Activated CD8-positive, alpha-beta T cell treated with anti-CD3 and anti-CD28 coated beads, Interleukin-2, amount 10 ng/mL, durations not matched to agents 7 days and 5 days (primary cell): Measurements from ENCODE around the gene SHROOM1. TPM values are rescaled to one million over a fixed set of nuclear protein-coding genes. Genes with fewer than 3 reads are reported as not detected.

Source experiments
- ATAC-seq: fragments of 150-1000 bp; cut with Tn5 transposase; one replicate; pipeline ENCODE4 v1.10.0; 2021; ENCODE audit warnings: moderate library complexity
- CTCF ChIA-PET: fragments of 350-600 bp; sonication (Branson Sonifier 250); formaldehyde crosslinking; loops from one replicate; lab custom pipeline; 2021; ENCODE audit warnings: antibody characterized with exemption; lab: Charles Lee
- POLR2A ChIA-PET: fragments of 350-600 bp; sonication (Branson Sonifier 250); formaldehyde crosslinking; loops from one replicate; lab custom pipeline; 2021; ENCODE audit warnings: antibody characterized with exemption; lab: Charles Lee
- DNase-seq: peaks from one replicate; pipeline ENCODE4 v3.0.0-alpha.2; 2020
- H3K27ac Mint-ChIP-seq: one replicate; pipeline ENCODE4 v1.8.0; 2021; ENCODE audit warnings: mild to moderate bottlenecking, mixed read lengths
- H3K27me3 Mint-ChIP-seq: one replicate; pipeline ENCODE4 v1.8.0; 2021; ENCODE audit warnings: low read depth, mixed read lengths
- H3K36me3 Mint-ChIP-seq: one replicate; pipeline ENCODE4 v1.8.0; 2021; ENCODE audit warnings: low read depth, mixed read lengths
- H3K4me1 Mint-ChIP-seq: one replicate; pipeline ENCODE4 v1.8.0; 2021; ENCODE audit warnings: low read depth, mixed read lengths
- H3K4me3 Mint-ChIP-seq: one replicate; pipeline ENCODE4 v1.8.0; 2021; ENCODE audit warnings: mild to moderate bottlenecking, mixed read lengths
- H3K9me3 Mint-ChIP-seq: one replicate; pipeline ENCODE4 v1.8.0; 2022; ENCODE audit warnings: mixed read lengths; ENCODE audit not compliant: insufficient read depth
- total RNA-seq, 2 experiments: library from RNA; stranded (reverse); gene quantifications; one replicate each; pipeline ENCODE4 v1.2.3, GENCODE V29; 2021

The SHROOM1 gene
- total RNA-seq, 2 experiments from 2014 or later, result 2.9 to 3.3 TPM

DNA sequence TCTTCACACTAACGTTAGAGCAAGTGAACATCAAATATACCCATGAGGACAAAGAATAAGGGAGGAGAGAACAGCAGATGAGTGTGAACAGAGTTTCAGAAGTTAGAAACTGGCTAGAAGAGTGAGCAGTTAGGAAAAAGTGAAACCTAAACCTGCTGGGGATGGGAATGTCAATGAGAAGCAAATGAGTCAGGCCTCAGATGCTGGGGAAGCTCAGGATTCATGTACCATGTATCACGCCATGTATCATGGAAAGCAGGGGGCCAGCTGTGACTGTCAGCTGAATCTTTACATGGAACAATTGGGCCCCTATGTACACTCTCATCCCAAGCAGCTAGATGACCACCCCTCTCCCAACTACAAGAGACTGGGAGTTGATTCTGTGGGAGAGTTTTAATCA is 19.6 kb upstream of the SHROOM1 start:
- peaks cover 5% of the 10 kb centered on the region for H3K4me1 Mint-ChIP-seq
- H3K36me3 Mint-ChIP-seq, result no peaks in the 10 kb centered on the region
- ATAC-seq, result no peak
- no peak overlapping the region for H3K4me3 Mint-ChIP-seq
- POLR2A ChIA-PET, result no interaction called here
- no peaks in the 10 kb centered on the region for H3K9me3 Mint-ChIP-seq
- CTCF ChIA-PET, result interaction anchor here (0.7 to 2.6 kb wide), 4 partner anchors 14 to 58 kb away, joined by 3 to 8 read pairs (median 3); no protein-coding TSS in a partner anchor
- H3K27ac Mint-ChIP-seq, result no peak overlapping the region
- no peak for DNase-seq
- H3K27me3 Mint-ChIP-seq, result peaks cover 5% of the 10 kb centered on the region

DNA sequence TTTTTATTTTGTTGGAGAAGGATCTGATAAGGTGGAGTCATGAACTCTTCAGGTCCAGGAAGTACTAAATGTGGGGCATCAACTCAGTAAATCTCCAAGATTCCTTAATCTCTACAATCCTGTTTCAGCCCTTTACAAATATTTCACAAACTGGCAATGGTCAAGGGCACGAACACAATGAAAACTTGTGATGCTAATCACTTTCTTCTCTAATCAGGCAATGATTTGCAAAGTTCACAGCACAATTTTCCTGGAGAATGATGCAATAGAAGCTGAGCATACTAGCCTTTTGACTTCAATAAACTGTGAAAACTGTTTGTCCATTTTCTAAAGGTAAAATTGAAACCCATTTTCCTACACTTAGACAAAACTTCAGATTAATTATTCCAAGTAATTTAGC is 18.9 kb upstream of the SHROOM1 start:
- Mint-ChIP-seq H3K4me3 (no peak overlapping the region), H3K9me3 (no peaks in the 10 kb centered on the region), H3K27ac (no peak overlapping the region), H3K4me1 (peaks cover 5% of the 10 kb centered on the region), H3K36me3 (no peaks in the 10 kb centered on the region), H3K27me3 (peaks cover 5% of the 10 kb centered on the region)
- no peak for ATAC-seq
- ChIA-PET CTCF (interaction anchor here (1.2 to 2.6 kb wide), 4 partner anchors 15 to 463 kb away, joined by 3 to 8 read pairs (median 3); no protein-coding TSS in a partner anchor), POLR2A (interaction anchor here (1.2 kb wide), 1 partner anchor 12 kb away, joined by 3 read pairs; no protein-coding TSS in a partner anchor)
- no peak for DNase-seq

GRCh38 chr5:132848270-132848669 is 17.8 kb upstream of the SHROOM1 start:
- Mint-ChIP-seq H3K36me3 (no peaks in the 10 kb centered on the region), H3K27me3 (peaks cover 5% of the 10 kb centered on the region), H3K4me3 (no peak overlapping the region), H3K27ac (no peak overlapping the region), H3K9me3 (no peaks in the 10 kb centered on the region), H3K4me1 (no peaks in the 10 kb centered on the region)
- ChIA-PET CTCF (interaction anchor here (1.2 to 2.6 kb wide), 3 partner anchors 29 to 462 kb away, joined by 3 to 8 read pairs (median 3); no protein-coding TSS in a partner anchor), POLR2A (interaction anchor here (1.2 kb wide), 1 partner anchor 13 kb away, joined by 3 read pairs; no protein-coding TSS in a partner anchor)
- no peak for DNase-seq
- no peak for ATAC-seq

GRCh38 chr5:132841305-132841704 is 10.9 kb upstream of the SHROOM1 start:
- no peaks in the 10 kb centered on the region for H3K36me3 Mint-ChIP-seq
- DNase-seq (no peak), ATAC-seq (no peak)
- no peaks in the 10 kb centered on the region for H3K27me3 Mint-ChIP-seq
- H3K4me3 Mint-ChIP-seq, result no peak overlapping the region
- H3K4me1 Mint-ChIP-seq, result peaks cover 12% of the 10 kb centered on the region
- no peak overlapping the region for H3K27ac Mint-ChIP-seq
- ChIA-PET POLR2A (no interaction called here), CTCF (interaction anchor here (0.6 to 1.4 kb wide), 2 partner anchors 84 to 336 kb away, joined by 3 read pairs; no protein-coding TSS in a partner anchor)
- H3K9me3 Mint-ChIP-seq, result no peaks in the 10 kb centered on the region

- H3K27ac Mint-ChIP-seq, result no peak overlapping the region
- peaks cover 12% of the 10 kb centered on the region for H3K4me1 Mint-ChIP-seq
- ChIA-PET POLR2A (no interaction called here), CTCF (interaction anchor here (0.6 to 1.4 kb wide), 2 partner anchors 84 to 335 kb away, joined by 3 read pairs; no protein-coding TSS in a partner anchor)
- DNase-seq, result no peak
- H3K36me3 Mint-ChIP-seq, result no peaks in the 10 kb centered on the region
- H3K4me3 Mint-ChIP-seq, result no peak overlapping the region
- no peak for ATAC-seq
- no peaks in the 10 kb centered on the region for H3K27me3 Mint-ChIP-seq
- no peaks in the 10 kb centered on the region for H3K9me3 Mint-ChIP-seq
Observed at GRCh38 chr5:132840896-132841295, 10.4 kb upstream of the SHROOM1 start.

GRCh38 chr5:132840313-132840712 is 9.9 kb upstream of the SHROOM1 start:
- Mint-ChIP-seq H3K36me3 (no peaks in the 10 kb centered on the region), H3K9me3 (no peaks in the 10 kb centered on the region), H3K4me3 (no peak overlapping the region), H3K4me1 (peaks cover 12% of the 10 kb centered on the region), H3K27me3 (no peaks in the 10 kb centered on the region), H3K27ac (no peak overlapping the region)
- ChIA-PET POLR2A (no interaction called here), CTCF (interaction anchor here (1.4 kb wide), 1 partner anchor 335 kb away, joined by 3 read pairs; no protein-coding TSS in a partner anchor)
- DNase-seq (no peak), ATAC-seq (no peak)

GRCh38 chr5:132839426-132840301 is 9.2 kb upstream of the SHROOM1 start:
- Mint-ChIP-seq H3K27ac (no peak overlapping the region), H3K4me1 (peaks cover 12% of the 10 kb centered on the region)
- POLR2A ChIA-PET, result no interaction called here

GRCh38 chr5:132838516-132839282 is 8.3 kb upstream of the SHROOM1 start:
- Mint-ChIP-seq H3K27ac (no peak overlapping the region), H3K4me3 (no peak overlapping the region), H3K36me3 (no peaks in the 10 kb centered on the region), H3K9me3 (no peaks in the 10 kb centered on the region), H3K27me3 (no peaks in the 10 kb centered on the region), H3K4me1 (peaks cover 12% of the 10 kb centered on the region)
- ATAC-seq (no peak), DNase-seq (no peak)
- CTCF ChIA-PET, result interaction anchor here (1.2 kb wide), 1 partner anchor 44 kb away, joined by 3 read pairs; no protein-coding TSS in a partner anchor
- POLR2A ChIA-PET, result no interaction called here

More at GRCh38 chr5:132839426-132840301, 9.2 kb upstream of the SHROOM1 start:
- CTCF ChIA-PET, result interaction anchor here (1.2 kb wide), 1 partner anchor 43 kb away, joined by 3 read pairs; no protein-coding TSS in a partner anchor
- H3K9me3 Mint-ChIP-seq, result no peaks in the 10 kb centered on the region
- DNase-seq, result no peak
- no peak for ATAC-seq
- no peak overlapping the region for H3K4me3 Mint-ChIP-seq
- no peaks in the 10 kb centered on the region for H3K36me3 Mint-ChIP-seq
- no peaks in the 10 kb centered on the region for H3K27me3 Mint-ChIP-seq

DNA sequence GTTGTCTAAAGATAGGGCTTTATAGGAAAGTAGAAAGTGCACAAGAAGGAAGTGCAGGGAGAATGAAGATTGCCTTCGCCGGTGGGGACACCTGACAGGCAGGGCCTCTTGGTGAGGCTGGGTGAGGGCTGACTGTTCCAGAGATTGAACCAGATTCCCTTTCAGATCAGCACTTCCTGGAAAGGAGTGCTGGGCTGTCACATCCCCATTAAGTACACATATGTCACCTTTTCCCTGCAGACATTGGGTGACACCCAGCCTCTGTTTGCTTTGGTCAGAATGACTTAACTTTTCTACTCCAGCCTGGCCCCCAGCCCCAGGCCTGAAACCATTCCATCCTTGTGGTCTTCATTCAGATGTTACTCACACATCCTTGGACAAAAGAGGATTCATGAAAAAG is 7.4 kb upstream of the SHROOM1 start:
- H3K4me3 Mint-ChIP-seq, result no peak overlapping the region
- no peak for ATAC-seq
- ChIA-PET POLR2A (no interaction called here), CTCF (no interaction called here)
- H3K36me3 Mint-ChIP-seq, result no peaks in the 10 kb centered on the region
- DNase-seq, result no peak
- H3K9me3 Mint-ChIP-seq, result no peaks in the 10 kb centered on the region
- H3K4me1 Mint-ChIP-seq, result peaks cover 12% of the 10 kb centered on the region
- no peaks in the 10 kb centered on the region for H3K27me3 Mint-ChIP-seq
- H3K27ac Mint-ChIP-seq, result no peak overlapping the region

DNA sequence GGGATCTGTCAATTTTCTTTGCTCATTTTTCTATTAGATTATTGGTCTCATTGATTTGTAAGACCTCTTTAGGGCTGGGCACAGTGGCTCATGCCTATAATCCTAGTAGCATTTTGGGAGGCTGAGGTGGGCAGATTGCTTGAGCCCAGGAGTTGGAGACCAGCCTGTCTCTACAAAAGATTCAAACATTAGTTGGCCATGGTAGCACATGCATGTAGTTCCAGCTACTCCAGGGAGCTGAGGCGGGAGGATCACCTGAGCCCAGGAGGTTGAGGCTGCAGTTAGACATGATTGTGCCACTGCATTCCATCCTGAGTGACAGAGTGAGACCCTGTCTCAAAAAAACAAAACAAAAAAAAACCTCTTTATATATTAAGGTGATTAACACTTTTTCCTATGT is 6.4 kb upstream of the SHROOM1 start:
- ATAC-seq, result no peak
- H3K4me1 Mint-ChIP-seq, result peaks cover 12% of the 10 kb centered on the region
- ChIA-PET CTCF (no interaction called here), POLR2A (no interaction called here)
- H3K27ac Mint-ChIP-seq, result no peak overlapping the region
- H3K36me3 Mint-ChIP-seq, result no peaks in the 10 kb centered on the region
- H3K4me3 Mint-ChIP-seq, result no peak overlapping the region
- no peaks in the 10 kb centered on the region for H3K27me3 Mint-ChIP-seq
- H3K9me3 Mint-ChIP-seq, result no peaks in the 10 kb centered on the region
- no peak for DNase-seq

GRCh38 chr5:132834057-132834456 is 3.6 kb upstream of the SHROOM1 start:
- Mint-ChIP-seq H3K27me3 (peaks cover 12% of the 10 kb centered on the region), H3K4me1 (peaks cover 13% of the 10 kb centered on the region), H3K9me3 (no peaks in the 10 kb centered on the region), H3K4me3 (no peak overlapping the region), H3K36me3 (no peaks in the 10 kb centered on the region), H3K27ac (no peak overlapping the region)
- ATAC-seq (no peak), DNase-seq (no peak)
- POLR2A ChIA-PET, result no interaction called here
- CTCF ChIA-PET, result interaction anchor here (1.6 to 8.0 kb wide), 2 partner anchors 14 to 49 kb away, joined by 6 to 62 read pairs; no protein-coding TSS in a partner anchor
